Progenitor cell of endocrine pancreas (in vitro differentiated cells): ENCODE results near the gene RARRES1. TPM values are rescaled to one million over a fixed set of nuclear protein-coding genes. Genes with fewer than 3 reads are reported as not detected.

Source experiments
- DNase-seq: peaks from one replicate; pipeline ENCODE4 v3.0.0; 2021; ENCODE audit warnings: low spot score; ENCODE audit not compliant: unreplicated experiment
- H3K27ac Mint-ChIP-seq: 2 replicates; pipeline ENCODE4 v1.8.0; 2021; ENCODE audit warnings: mild to moderate bottlenecking, moderate library complexity, mixed read lengths
- H3K27me3 Mint-ChIP-seq: 2 replicates; pipeline ENCODE4 v1.8.0; 2021; ENCODE audit warnings: mixed read lengths
- H3K36me3 Mint-ChIP-seq: 2 replicates; pipeline ENCODE4 v1.8.0; 2022; ENCODE audit warnings: mixed read lengths; ENCODE audit not compliant: insufficient read depth
- H3K4me1 Mint-ChIP-seq: 2 replicates; pipeline ENCODE4 v1.8.0; 2021; ENCODE audit warnings: low read depth, mixed read lengths
- H3K4me3 Mint-ChIP-seq: 2 replicates; pipeline ENCODE4 v1.8.0; 2021; ENCODE audit warnings: low read depth, mild to moderate bottlenecking, moderate library complexity, mixed read lengths
- H3K9me3 Mint-ChIP-seq: 2 replicates; pipeline ENCODE4 v1.8.0; 2021; ENCODE audit warnings: low read depth, mixed read lengths
- CTCF ChIP-seq: fragments of 200-600 bp; sonication (generic); IDR thresholded peaks from one replicate; pipeline ENCODE4 v1.5.0; 2021; ENCODE audit warnings: antibody characterized with exemption, mild to moderate bottlenecking; ENCODE audit not compliant: unreplicated experiment
- total RNA-seq: library from RNA; stranded (reverse); gene quantifications from 2 replicates; pipeline ENCODE4 v1.2.1, GENCODE V29; 2021

RARRES1 gene
- total RNA-seq, 1 donor from 2014 or later = 3.3 TPM

GRCh38 chr3:158649791-158650190, 82.5 kb downstream of the RARRES1 start:
- Mint-ChIP-seq H3K36me3 (peaks cover 5% of the 10 kb centered on the region), H3K4me1 (peaks cover 6% of the 10 kb centered on the region), H3K9me3 (no peaks in the 10 kb centered on the region), H3K27me3 (no peaks in the 10 kb centered on the region), H3K4me3 (no peak overlapping the region), H3K27ac (no peak overlapping the region)
- TF ChIP-seq CTCF = no peak
- no peak for DNase-seq

Other genes with a start within 250 kb of the RARRES1 start
- 20.2 and 21.7 TPM in 2 replicates for gene MLF1, start 161.3 kb downstream of the RARRES1 start, total RNA-seq
- 33.2 and 34.4 TPM in 2 replicates for gene GFM1, start 87.9 kb downstream of the RARRES1 start, total RNA-seq
- 12.3 and 13.3 TPM in 2 replicates for gene LXN, start 59.8 kb downstream of the RARRES1 start, total RNA-seq
- gene MFSD1, start 69.6 kb upstream of the RARRES1 start, total RNA-seq = 17.6 and 17.8 TPM in 2 replicates